ENCODE results near the gene DPH3.

The DPH3 gene

GRCh38 chr3:16255326-16255725 lies 9.4 kb downstream of the DPH3 start:
- no peak for DNase-seq (ENCODE audit: low read depth in 2 of 2)

GRCh38 chr3:16254916-16255315 lies 9.8 kb downstream of the DPH3 start:
- no peak for DNase-seq (ENCODE audit: low read depth in 2 of 2)

DNA sequence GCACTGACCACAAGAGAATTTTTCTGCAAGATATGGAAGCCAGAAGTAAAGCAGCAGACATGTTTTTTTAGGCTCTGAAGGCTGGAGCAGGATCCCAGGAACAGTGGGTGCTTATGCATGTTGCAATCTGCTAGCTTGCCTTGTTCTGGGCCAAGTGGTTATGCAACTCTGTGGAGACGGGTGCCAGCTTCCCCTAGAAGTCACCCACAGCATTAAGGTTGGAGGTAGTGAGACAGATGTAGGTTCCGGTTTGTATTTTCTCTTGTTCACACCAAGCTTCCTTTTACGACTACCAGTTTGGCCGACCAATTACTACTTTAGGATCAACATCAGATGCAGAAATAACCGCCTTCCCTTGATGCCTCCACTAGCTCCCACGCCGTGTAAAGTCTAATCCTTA lies 11.1 kb downstream of the DPH3 start:
- no peak for DNase-seq (ENCODE audit: low read depth in 2 of 2)

DNA sequence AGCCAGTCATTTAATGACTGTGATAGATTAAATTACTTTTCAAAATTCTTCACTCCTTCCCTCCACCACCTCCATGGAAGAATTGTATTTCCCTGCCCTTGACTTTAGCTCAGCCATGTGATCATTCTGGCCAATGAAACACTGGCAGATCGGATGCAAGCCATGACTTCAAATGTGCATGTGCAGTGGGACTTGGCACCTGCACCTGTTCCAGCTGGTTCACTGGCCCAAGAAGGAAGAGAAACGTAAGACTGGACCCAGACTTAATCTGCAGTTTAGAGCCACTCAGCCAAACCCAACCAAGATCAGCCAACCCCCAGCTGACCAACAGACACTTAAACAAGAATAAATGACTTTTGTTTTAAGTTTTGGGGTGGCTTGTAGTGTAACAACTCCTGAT lies 11.8 kb downstream of the DPH3 start:
- DNase-seq (ENCODE audit: low read depth in 2 of 2) = no peak

DNA sequence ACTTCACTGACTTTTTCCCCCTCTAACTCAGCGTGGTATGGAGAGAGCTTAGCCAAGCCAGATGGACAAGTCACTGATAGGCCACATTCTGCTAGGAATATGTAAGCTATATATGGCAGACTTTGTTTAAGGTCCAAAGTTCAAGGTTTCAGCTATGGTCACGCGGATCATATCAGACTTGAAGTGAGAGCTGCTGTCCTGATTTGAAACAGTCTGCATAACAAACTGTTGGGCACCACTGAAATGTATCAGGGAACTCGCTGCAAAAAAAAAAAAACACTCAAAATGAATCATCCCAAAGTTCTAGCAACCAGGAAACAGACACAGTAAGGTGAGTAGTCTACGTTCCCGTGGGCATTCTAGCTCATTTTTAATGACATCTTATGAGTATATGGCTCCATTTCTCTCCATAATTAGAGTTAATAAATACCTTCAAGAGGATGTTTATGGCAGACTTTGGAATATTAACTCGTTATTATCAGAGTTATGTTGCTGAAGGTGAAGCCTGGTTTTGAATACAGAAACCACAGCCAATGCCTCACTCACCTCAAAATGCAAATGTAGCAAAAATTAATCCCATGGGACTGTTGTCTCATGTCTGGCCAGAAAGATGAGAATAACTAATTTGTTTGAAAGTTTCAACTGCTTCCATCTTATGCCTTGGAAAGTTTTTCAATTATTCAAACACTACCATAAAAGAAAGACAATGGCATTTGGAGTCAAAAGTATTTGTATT lies 12.3 kb downstream of the DPH3 start:
- no peak for DNase-seq (ENCODE audit: low read depth in 2 of 2)

- DNase-seq (ENCODE audit: low read depth in 2 of 2) = no peak
These were observed 13.2 kb downstream of the DPH3 start for GRCh38 chr3:16251316-16252085.

- DNase-seq (ENCODE audit: low read depth in 2 of 2) = no peak
These were observed 14.9 kb downstream of the DPH3 start for GRCh38 chr3:16249886-16250285.

DNA sequence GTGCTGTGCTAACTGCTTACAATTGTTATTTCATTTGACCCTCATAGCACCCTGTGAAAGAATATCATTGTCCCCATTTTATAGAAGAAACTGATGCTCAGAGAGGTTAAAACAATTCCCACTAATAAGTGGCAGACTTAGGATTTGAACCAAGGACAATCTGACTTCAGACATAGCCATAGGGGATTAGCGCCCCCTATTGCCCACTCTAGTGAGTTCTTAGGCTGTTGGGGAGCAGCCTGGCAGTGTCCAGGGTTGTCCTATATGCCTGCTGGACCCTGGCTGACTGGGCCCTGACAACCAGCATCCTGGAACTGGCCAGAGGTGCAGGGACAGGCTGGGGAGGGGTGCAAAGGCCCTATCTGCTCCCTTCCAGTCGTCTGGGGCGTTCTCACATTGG lies 15.4 kb downstream of the DPH3 start:
- no peak for DNase-seq (ENCODE audit: low read depth in 2 of 2)

DNA sequence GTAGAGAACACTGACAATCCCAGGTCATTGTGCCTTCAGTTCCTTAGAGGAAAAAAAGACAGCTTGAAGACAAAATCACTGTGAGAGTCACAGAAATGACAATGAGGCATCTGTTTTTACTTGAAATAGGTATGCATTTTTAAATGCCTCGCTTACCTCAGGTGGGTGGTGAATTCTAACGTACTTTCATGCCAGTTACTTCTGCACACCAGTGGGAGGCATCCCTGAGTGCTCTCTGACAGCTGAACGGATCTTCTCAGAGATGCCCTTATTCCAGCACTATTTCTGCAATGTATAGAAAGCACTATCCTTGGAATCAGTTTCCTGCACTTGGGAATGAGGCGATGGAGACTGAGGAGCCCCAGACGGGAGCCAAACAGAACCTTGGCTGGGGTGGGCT lies 16.2 kb downstream of the DPH3 start:
- DNase-seq (ENCODE audit: low read depth in 2 of 2) = no peak

DNA sequence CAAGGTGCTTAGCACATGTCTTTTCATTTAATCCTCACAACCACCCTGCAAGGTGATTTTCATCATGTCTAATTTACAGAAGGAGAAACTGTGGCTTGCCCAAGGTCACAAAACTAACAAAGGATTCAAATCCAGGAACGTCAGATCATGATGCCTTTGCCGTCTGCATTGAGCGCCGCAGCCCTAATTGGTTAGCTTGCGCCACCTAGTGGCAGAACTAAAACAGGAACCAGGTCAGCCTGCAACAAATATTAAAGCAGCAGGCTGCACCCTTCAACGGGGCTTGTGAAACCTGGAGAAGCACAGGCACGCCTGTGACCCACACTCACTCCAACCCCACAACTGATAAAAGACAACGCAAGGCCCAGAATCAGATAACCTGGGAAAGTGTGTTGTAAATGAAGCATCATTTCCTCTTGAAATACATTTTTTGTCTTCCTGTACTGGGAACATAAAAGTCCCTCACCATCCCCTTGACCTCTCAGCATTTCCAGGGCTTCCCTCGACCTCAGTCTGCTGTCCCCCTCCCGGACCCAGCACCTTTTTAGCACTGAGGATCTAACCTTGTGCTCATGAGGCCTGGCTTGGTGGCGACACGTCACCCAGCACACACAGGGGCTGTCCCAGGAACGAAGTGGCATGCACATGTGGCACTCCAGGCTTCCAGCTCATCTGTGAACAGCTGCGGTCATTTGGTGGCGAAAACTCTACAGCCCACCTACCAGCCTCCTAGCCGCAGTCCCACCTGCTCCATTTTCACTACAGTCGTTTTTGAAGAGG lies 17.3 kb downstream of the DPH3 start:
- peak; percentile 68 to 69 for DNase-seq (ENCODE audit: low read depth in 2 of 2)

DNA sequence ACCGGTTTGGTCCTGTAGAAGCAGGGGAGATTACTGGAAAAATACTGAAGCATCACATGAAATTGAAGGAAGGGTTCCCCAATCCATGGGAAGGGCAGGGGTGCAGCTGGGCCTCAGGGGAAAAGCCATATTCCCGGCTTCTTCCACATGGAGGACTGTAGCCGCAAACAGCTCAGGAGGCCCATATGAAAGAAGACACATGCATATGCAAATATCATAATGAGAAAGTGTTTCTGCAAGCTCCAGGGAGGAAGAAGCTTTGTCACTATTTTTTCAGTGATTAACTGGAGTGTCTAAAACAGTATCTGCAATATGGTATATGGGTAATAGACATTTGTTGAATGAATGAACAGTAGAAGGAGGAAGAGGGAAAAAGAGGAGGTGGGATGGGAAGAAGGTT lies 19.1 kb downstream of the DPH3 start:
- no peak for DNase-seq (ENCODE audit: low read depth in 2 of 2)

DNA sequence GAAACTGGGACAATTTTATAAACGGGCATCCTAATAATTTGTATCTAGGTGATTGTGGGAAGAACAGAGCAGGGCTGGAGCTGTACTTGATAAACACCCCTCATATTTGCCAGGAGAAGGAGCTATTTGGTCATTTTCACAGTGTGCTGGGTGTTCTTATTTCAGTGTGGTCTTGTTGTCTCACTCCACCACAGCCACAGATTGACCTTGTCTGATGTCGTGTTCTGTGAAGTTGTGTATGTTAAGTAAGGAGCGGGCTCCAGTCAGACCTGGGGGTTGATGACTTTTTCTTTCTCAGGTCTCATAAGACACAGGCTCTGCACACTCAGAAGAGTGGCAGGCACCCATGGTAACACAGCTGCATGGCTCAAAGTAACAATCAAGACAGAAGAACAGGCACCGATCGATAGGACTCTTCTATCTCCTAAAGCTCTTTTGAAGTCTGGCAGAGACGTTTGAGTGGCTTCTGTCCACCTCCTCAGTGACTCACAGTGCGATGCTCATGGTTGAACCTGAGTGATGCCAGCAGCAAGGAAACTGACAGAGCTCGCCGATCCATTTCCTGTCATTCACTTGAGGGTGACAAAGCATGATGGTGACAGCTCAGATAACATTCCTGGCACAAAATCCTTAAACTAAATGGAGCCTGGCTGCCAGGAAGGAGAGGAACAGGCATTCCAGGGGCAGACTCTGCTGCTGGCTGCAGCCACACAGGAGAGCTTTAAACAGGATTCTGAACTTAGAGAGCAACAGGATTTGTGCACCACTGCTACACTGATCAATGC lies 20.8 kb downstream of the DPH3 start:
- no peak for DNase-seq (ENCODE audit: low read depth in 2 of 2)

DNA sequence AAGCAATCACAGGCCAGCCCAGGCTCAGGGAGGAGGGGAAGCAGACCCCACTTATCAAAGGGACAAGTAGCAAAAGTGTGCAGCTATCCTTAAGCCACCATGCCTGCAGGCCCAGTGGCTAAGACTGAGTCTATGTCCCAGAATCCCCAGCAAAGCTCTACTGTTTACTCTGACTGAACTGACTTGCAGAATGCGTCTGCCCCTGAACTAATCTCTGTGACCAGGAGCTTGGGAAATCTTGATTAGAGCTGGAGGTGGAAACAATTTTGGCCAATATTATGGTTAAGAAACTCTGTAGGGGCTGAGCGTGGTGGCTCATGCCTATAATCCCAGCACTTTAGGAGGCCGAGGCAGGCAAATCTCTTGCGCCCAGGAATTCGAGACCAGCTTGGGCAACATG lies 22.6 kb downstream of the DPH3 start:
- DNase-seq (ENCODE audit: low read depth in 2 of 2) = no peak

- no peak for DNase-seq (ENCODE audit: low read depth in 2 of 2)
These were observed 23.5 kb downstream of the DPH3 start for GRCh38 chr3:16241225-16241624.

DNA sequence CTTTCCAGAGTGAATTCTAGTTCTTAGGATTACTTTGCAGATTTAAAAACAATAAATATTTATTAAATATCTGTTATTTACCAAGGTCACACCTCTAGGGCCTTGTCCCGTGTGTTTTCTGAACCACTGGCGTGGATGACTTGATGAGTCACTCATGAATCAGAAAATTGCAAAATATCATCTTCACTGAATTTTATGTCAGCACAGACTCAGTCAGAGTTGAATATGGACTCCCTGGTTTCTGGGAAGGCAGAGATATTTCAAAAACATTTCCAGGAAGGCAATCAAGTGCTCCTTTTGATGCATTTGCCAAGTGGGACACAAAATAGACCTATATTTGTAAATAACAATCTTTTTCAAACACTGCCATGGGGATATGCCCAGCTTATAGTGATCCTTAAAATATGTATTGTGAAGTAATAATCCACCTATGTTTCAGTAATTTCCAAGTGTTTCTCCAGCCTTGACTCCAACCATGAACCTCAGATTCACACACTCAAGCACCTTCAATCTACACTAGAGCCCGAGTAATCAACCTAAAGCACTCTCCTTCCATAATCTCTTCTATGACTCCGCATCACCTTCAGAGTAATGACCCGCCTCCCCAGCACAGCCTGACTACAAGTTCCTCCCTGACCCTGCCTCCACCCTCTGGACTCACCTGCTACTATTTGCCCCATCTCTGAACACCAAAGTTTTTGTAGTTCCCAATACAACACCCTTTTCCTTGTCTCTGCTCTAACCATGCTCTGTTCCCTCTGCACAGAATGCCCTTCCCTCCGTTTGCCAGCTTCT lies 24.3 kb downstream of the DPH3 start:
- DNase-seq (ENCODE audit: low read depth in 2 of 2) = no peak

DNA sequence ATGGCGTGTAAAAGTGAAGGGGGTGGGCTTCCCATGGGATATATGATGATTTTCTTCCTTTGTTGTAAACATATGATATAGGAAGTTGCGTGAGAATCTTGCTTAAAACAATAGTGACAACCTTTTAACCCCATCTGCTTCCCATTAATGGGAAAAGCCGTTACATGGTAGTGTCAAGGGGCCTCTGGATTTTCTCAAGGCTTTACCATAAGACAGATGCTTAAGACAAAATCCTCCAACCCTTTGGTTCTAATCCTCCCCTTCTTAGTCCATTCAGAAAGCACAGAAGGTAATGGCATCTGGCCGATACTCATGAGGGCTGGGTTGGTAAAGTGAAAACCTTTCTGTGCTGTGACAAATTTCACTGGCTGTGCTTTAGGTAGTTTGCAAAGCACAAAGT lies 25.0 kb downstream of the DPH3 start:
- no peak for DNase-seq (ENCODE audit: low read depth in 2 of 2)

DNA sequence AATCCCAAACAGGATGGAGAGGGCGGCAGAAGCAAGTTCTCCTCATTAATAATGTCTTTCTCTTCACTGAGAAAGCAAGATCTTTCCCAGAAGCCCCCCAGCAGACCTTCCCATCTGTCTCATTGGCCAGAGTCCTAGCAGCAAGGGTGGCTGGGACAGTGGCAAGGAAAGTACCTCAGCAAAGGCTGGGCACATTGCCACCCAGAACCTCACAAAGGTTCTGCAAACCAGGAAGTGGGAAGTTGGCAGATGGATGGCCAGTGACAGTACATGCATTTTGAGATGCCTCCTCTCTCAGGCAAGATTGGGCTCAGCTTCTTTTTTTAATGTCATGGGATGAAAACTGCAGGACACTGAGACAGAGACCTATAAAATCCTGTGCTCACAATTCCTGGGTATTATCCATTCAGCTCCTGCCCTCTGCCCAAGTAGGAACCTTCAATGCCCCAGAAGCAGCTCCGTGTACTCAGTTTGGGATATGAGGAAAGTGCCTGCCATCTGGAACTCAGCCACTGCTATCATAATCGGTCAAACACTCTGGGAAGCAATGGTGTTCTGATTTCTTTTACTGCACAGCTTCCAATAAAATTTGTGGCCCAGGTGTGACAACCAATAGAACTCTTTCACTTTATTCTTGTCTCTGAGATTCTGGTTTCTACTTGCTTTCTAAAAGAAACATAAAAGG lies 25.5 kb downstream of the DPH3 start:
- no peak for DNase-seq (ENCODE audit: low read depth in 2 of 2)

DNA sequence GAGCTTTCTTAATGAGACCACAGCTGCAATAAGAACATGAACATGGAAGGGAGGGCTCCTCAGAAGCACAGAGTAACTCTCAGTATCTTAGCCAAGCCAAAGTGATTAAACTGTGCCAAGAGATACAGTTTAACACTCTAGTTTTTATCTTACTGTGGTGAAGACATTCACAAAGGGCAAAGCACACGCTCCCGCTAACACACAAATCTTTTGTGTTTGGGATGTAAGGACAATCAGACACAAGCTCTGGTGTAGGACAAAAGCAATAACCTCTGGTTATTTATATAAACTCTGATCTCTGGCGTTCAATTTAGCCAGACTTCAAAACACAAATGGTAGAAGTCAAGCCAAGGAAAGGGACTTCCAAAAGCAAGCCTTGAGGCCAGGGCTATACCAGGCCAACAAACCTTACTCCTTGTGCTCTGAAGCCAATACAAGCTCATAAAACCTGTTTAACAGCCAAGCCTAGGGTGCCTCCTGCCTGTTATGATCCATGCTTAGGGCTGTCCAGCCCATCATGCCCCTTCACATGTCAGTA lies 27.8 kb downstream of the DPH3 start:
- no peak for DNase-seq (ENCODE audit: low read depth in 2 of 2)

- no peak for DNase-seq (ENCODE audit: low read depth in 2 of 2)
These were observed 28.6 kb downstream of the DPH3 start for GRCh38 chr3:16236030-16236639.

GRCh38 chr3:16234281-16234680 lies 30.5 kb downstream of the DPH3 start:
- no peak for DNase-seq (ENCODE audit: low read depth in 2 of 2)
